Measurements from ENCODE around the gene TMEM62. TPM values are rescaled to one million over a fixed set of nuclear protein-coding genes. Genes with fewer than 3 reads are reported as not detected.

Gene TMEM62
- polyA plus RNA-seq (2013, experiment 1 of 2): 3.3 TPM
- polyA plus RNA-seq (2013, experiment 2 of 2): 2.6 TPM

- H3K9me3 ChIP-seq (ENCODE audit: insufficient read depth, low read depth, low read length): no peaks in the 10 kb centered on the region
- no peaks in the 10 kb centered on the region for H3K36me3 ChIP-seq (ENCODE audit: insufficient read depth, low read length)
- H3K4me1 ChIP-seq (ENCODE audit: insufficient read depth, low read length): peaks cover 6% of the 10 kb centered on the region; the same call in 1 of the 2 replicates
- peak within 1 kb of the TSS; percentile 73 for H3K9ac ChIP-seq (ENCODE audit: low read depth, low read length)
- WGBS: under 1% methylated on average over 66 of the region's 66 CpGs
- no peak within 1 kb of the TSS for H3K27ac ChIP-seq (ENCODE audit: low read depth, low read length)
- peak within 1 kb of the TSS; percentile 76 for H3K4me3 ChIP-seq (ENCODE audit: low read length)
- H3K27me3 ChIP-seq (ENCODE audit: insufficient read depth, low read length): peaks cover 44% of the 10 kb centered on the region
Observed at GRCh38 chr15:43133430-43134156, at the start of gene TMEM62. Gene TMEM62, plus strand, starts transcription at chr15:43133586. Its CDS starts 217 bp downstream, at chr15:43133803.

- Histone ChIP-seq H3K4me3 (ENCODE audit: low read length) (no peak overlapping the region), H3K27me3 (ENCODE audit: insufficient read depth, low read length) (no peaks in the 10 kb centered on the region), H3K9ac (ENCODE audit: low read depth, low read length) (no peak overlapping the region), H3K36me3 (ENCODE audit: insufficient read depth, low read length) (peaks cover 45% of the 10 kb centered on the region), H3K4me1 (ENCODE audit: insufficient read depth, low read length) (0 out of 2 replicates have a peak, but pooled peaks cover 5% of the 10 kb centered on the region), H3K9me3 (ENCODE audit: insufficient read depth, low read depth, low read length) (no peaks in the 10 kb centered on the region), H3K27ac (ENCODE audit: low read depth, low read length) (0 out of 2 replicates have a peak overlapping the region, but pooled peaks have one; percentile 41)
Observed at GRCh38 chr15:43085921-43086320, 47.5 kb upstream of the TMEM62 start.

- Histone ChIP-seq H3K9me3 (ENCODE audit: insufficient read depth, low read depth, low read length) (no peaks in the 10 kb centered on the region), H3K27ac (ENCODE audit: low read depth, low read length) (no peak overlapping the region), H3K4me1 (ENCODE audit: insufficient read depth, low read length) (0 out of 2 replicates have a peak, but pooled peaks cover 5% of the 10 kb centered on the region), H3K9ac (ENCODE audit: low read depth, low read length) (no peak overlapping the region), H3K27me3 (ENCODE audit: insufficient read depth, low read length) (no peaks in the 10 kb centered on the region), H3K4me3 (ENCODE audit: low read length) (no peak overlapping the region), H3K36me3 (ENCODE audit: insufficient read depth, low read length) (peaks cover 39% of the 10 kb centered on the region)
- 89% methylated on average over 1 of the region's 1 CpG for WGBS
Observed at GRCh38 chr15:43086551-43086950, 46.8 kb upstream of the TMEM62 start.

GRCh38 chr15:43091859-43092258, 41.5 kb upstream of the TMEM62 start:
- Histone ChIP-seq H3K36me3 (ENCODE audit: insufficient read depth, low read length) (peaks cover 6% of the 10 kb centered on the region), H3K27ac (ENCODE audit: low read depth, low read length) (no peak overlapping the region), H3K9ac (ENCODE audit: low read depth, low read length) (no peak overlapping the region), H3K9me3 (ENCODE audit: insufficient read depth, low read depth, low read length) (no peaks in the 10 kb centered on the region), H3K4me3 (ENCODE audit: low read length) (no peak overlapping the region), H3K4me1 (ENCODE audit: insufficient read depth, low read length) (no peaks in the 10 kb centered on the region), H3K27me3 (ENCODE audit: insufficient read depth, low read length) (no peaks in the 10 kb centered on the region)
- 98% methylated on average over 4 of the region's 4 CpGs for WGBS

- no peak overlapping the region for H3K4me3 ChIP-seq (ENCODE audit: low read length)
- no peak overlapping the region for H3K9ac ChIP-seq (ENCODE audit: low read depth, low read length)
- H3K27me3 ChIP-seq (ENCODE audit: insufficient read depth, low read length): no peaks in the 10 kb centered on the region
- H3K27ac ChIP-seq (ENCODE audit: low read depth, low read length): no peak overlapping the region
- H3K4me1 ChIP-seq (ENCODE audit: insufficient read depth, low read length): no peaks in the 10 kb centered on the region
- no CpG with 5 or more reads among the region's 1 CpG for WGBS
- H3K9me3 ChIP-seq (ENCODE audit: insufficient read depth, low read depth, low read length): no peaks in the 10 kb centered on the region
- H3K36me3 ChIP-seq (ENCODE audit: insufficient read depth, low read length): peaks cover 8% of the 10 kb centered on the region
Observed at GRCh38 chr15:43093026-43093425, 40.4 kb upstream of the TMEM62 start.

- H3K27ac ChIP-seq (ENCODE audit: low read depth, low read length): no peak overlapping the region
- H3K27me3 ChIP-seq (ENCODE audit: insufficient read depth, low read length): no peaks in the 10 kb centered on the region
- H3K4me1 ChIP-seq (ENCODE audit: insufficient read depth, low read length): no peaks in the 10 kb centered on the region
- H3K9ac ChIP-seq (ENCODE audit: low read depth, low read length): no peak overlapping the region
- no peaks in the 10 kb centered on the region for H3K9me3 ChIP-seq (ENCODE audit: insufficient read depth, low read depth, low read length)
- peaks cover 6% of the 10 kb centered on the region for H3K36me3 ChIP-seq (ENCODE audit: insufficient read depth, low read length)
- no peak overlapping the region for H3K4me3 ChIP-seq (ENCODE audit: low read length)
- WGBS: 100% methylated on average over 1 of the region's 1 CpG
Observed at GRCh38 chr15:43094416-43095030, 38.9 kb upstream of the TMEM62 start.

- no peak overlapping the region for H3K9ac ChIP-seq (ENCODE audit: low read depth, low read length)
- H3K9me3 ChIP-seq (ENCODE audit: insufficient read depth, low read depth, low read length): no peaks in the 10 kb centered on the region
- H3K27ac ChIP-seq (ENCODE audit: low read depth, low read length): no peak overlapping the region
- H3K4me1 ChIP-seq (ENCODE audit: insufficient read depth, low read length): no peaks in the 10 kb centered on the region
- no peaks in the 10 kb centered on the region for H3K27me3 ChIP-seq (ENCODE audit: insufficient read depth, low read length)
- WGBS: 100% methylated on average over 1 of the region's 1 CpG
- no peak overlapping the region for H3K4me3 ChIP-seq (ENCODE audit: low read length)
- peaks cover 9% of the 10 kb centered on the region for H3K36me3 ChIP-seq (ENCODE audit: insufficient read depth, low read length)
Observed at GRCh38 chr15:43095243-43095642, 38.1 kb upstream of the TMEM62 start.

- Histone ChIP-seq H3K9me3 (ENCODE audit: insufficient read depth, low read depth, low read length) (no peaks in the 10 kb centered on the region), H3K9ac (ENCODE audit: low read depth, low read length) (no peak overlapping the region), H3K36me3 (ENCODE audit: insufficient read depth, low read length) (peaks cover 14% of the 10 kb centered on the region), H3K4me1 (ENCODE audit: insufficient read depth, low read length) (no peaks in the 10 kb centered on the region), H3K27me3 (ENCODE audit: insufficient read depth, low read length) (no peaks in the 10 kb centered on the region), H3K27ac (ENCODE audit: low read depth, low read length) (no peak overlapping the region), H3K4me3 (ENCODE audit: low read length) (no peak overlapping the region)
- 91% methylated on average over 7 of the region's 8 CpGs for WGBS
Observed at GRCh38 chr15:43095708-43096347, 37.6 kb upstream of the TMEM62 start.

- 95% methylated on average over 6 of the region's 6 CpGs for WGBS
Observed at GRCh38 chr15:43096411-43096810, 37.0 kb upstream of the TMEM62 start.

GRCh38 chr15:43099105-43099845, 34.1 kb upstream of the TMEM62 start:
- Histone ChIP-seq H3K27me3 (ENCODE audit: insufficient read depth, low read length) (no peaks in the 10 kb centered on the region), H3K4me1 (ENCODE audit: insufficient read depth, low read length) (0 out of 2 replicates have a peak, but pooled peaks cover under 1% of the 10 kb centered on the region), H3K36me3 (ENCODE audit: insufficient read depth, low read length) (peaks cover 29% of the 10 kb centered on the region), H3K27ac (ENCODE audit: low read depth, low read length) (no peak overlapping the region), H3K9ac (ENCODE audit: low read depth, low read length) (no peak overlapping the region), H3K9me3 (ENCODE audit: insufficient read depth, low read depth, low read length) (no peaks in the 10 kb centered on the region), H3K4me3 (ENCODE audit: low read length) (no peak overlapping the region)
- 89% methylated on average over 6 of the region's 10 CpGs for WGBS

More at GRCh38 chr15:43096411-43096810, 37.0 kb upstream of the TMEM62 start:
- Histone ChIP-seq H3K36me3 (ENCODE audit: insufficient read depth, low read length) (peaks cover 19% of the 10 kb centered on the region), H3K27me3 (ENCODE audit: insufficient read depth, low read length) (no peaks in the 10 kb centered on the region), H3K4me3 (ENCODE audit: low read length) (no peak overlapping the region), H3K4me1 (ENCODE audit: insufficient read depth, low read length) (no peaks in the 10 kb centered on the region), H3K9ac (ENCODE audit: low read depth, low read length) (no peak overlapping the region), H3K27ac (ENCODE audit: low read depth, low read length) (no peak overlapping the region), H3K9me3 (ENCODE audit: insufficient read depth, low read depth, low read length) (no peaks in the 10 kb centered on the region)

Measured in HUES64 (cell line).